Measurements from ENCODE around the gene LAMC3.

- TF ChIP-seq POLR2A (IDR thresholded peaks at IDR 0.05; ENCODE audit: low read depth, low read length) (no peak), POLR2AphosphoS5 (IDR thresholded peaks at IDR 0.05; ENCODE audit: low read depth, low read length) (no peak)
Observed at GRCh38 chr9:131036529-131037334, 27.8 kb downstream of the LAMC3 start.
